Head of caudate nucleus (tissue), 42 donors: ENCODE results near the gene FAM25A.
"Not testable (repeated sequence)": the region's sequence is repeated elsewhere in the genome, so short reads cannot be mapped to it uniquely, and the experiment has no call there.

Experiments used
- DNase-seq, 42 donors: peaks; one replicate each; pipeline versions ENCODE4 v3.0.0 to v3.0.0-alpha.2; 2020 to 2021; ENCODE audit warnings: mixed read lengths in 7 of 42
- intact Hi-C: fragments of 100-400 bp; cut with DNase I; formaldehyde crosslinking; loops from one replicate; pipeline ENCODE4 v1.15.0; 2022

FAM25A gene

GRCh38 chr10:87007674-87008073 is 12.4 kb upstream of the FAM25A start:
- DNase-seq, intact Hi-C loops: not testable (repeated sequence)

GRCh38 chr10:87008303-87008702 is 11.8 kb upstream of the FAM25A start:
- intact Hi-C loops, DNase-seq: not testable (repeated sequence)

- DNase-seq, intact Hi-C loops: not testable (repeated sequence)
These were observed 10.9 kb upstream of the FAM25A start for GRCh38 chr10:87009134-87009696.

- intact Hi-C loops, DNase-seq: not testable (repeated sequence)
These were observed 6.6 kb upstream of the FAM25A start for GRCh38 chr10:87013528-87013927.

GRCh38 chr10:87014986-87015716 is 4.9 kb upstream of the FAM25A start:
- intact Hi-C loops, DNase-seq: not testable (repeated sequence)

GRCh38 chr10:87018127-87018526 is 2.0 kb upstream of the FAM25A start:
- DNase-seq, intact Hi-C loops: not testable (repeated sequence)

GRCh38 chr10:87019066-87019465 is 1.0 kb upstream of the FAM25A start:
- intact Hi-C loops, DNase-seq: not testable (repeated sequence)

GRCh38 chr10:87019504-87019903 is 590 bp upstream of the FAM25A start:
- intact Hi-C loops: not testable (repeated sequence)

GRCh38 chr10:87025285-87025958 is 5.3 kb downstream of the FAM25A start:
- DNase-seq, intact Hi-C loops: not testable (repeated sequence)

More at GRCh38 chr10:87019504-87019903, 590 bp upstream of the FAM25A start:
- not testable (repeated sequence) for DNase-seq

- intact Hi-C loops: not testable (repeated sequence)
These were observed 6.8 kb downstream of the FAM25A start for GRCh38 chr10:87026747-87027508.

GRCh38 chr10:87030419-87030818 is 10.3 kb downstream of the FAM25A start:
- intact Hi-C loops, DNase-seq: not testable (repeated sequence)

More at GRCh38 chr10:87026747-87027508, 6.8 kb downstream of the FAM25A start:
- DNase-seq: not testable (repeated sequence)

- no peak for DNase-seq
These were observed 11.0 kb downstream of the FAM25A start for GRCh38 chr10:87030912-87031635.

GRCh38 chr10:87036623-87037022 is 16.5 kb downstream of the FAM25A start:
- intact Hi-C loops: no loop called here
- no peak for DNase-seq

More at GRCh38 chr10:87030912-87031635, 11.0 kb downstream of the FAM25A start:
- intact Hi-C loops: no loop called here

- intact Hi-C loops: no loop called here
- DNase-seq: no peak
These were observed 18.2 kb downstream of the FAM25A start for GRCh38 chr10:87038286-87038717.

- intact Hi-C loops: no loop called here
- DNase-seq: peak in 8 of 42 donors; percentile 8 to 49 (median 28)
These were observed 18.7 kb downstream of the FAM25A start for GRCh38 chr10:87038786-87039185.

- DNase-seq, intact Hi-C loops: not testable (repeated sequence)
These were observed 23.5 kb downstream of the FAM25A start for GRCh38 chr10:87043579-87043978.

- DNase-seq: no peak
- intact Hi-C loops: no loop called here
These were observed 25.4 kb downstream of the FAM25A start for GRCh38 chr10:87045434-87045938.

- intact Hi-C loops: loop anchor here (5.0 kb wide), 1 partner anchor 39 kb away; the partner anchor contains the start of gene GLUD1
- peak; percentile 19 to 91 (median 76) for DNase-seq
These were observed 33.0 kb downstream of the FAM25A start for GRCh38 chr10:87053111-87053510.
